Measurements from ENCODE around the gene PRMT1.

- TF ChIP-seq POLR2AphosphoS5 (IDR thresholded peaks at IDR 0.05; ENCODE audit: low read depth, low read length) = no peak
- no peak for TF ChIP-seq POLR2A (IDR thresholded peaks at IDR 0.05; ENCODE audit: low read depth, low read length)
- no peak for TF ChIP-seq TAF1 (IDR thresholded peaks at IDR 0.05; ENCODE audit: borderline replicate concordance, low read depth, low read length)
Observed at GRCh38 chr19:49639401-49640112, 37.5 kb upstream of the PRMT1 start.
